Body of pancreas (tissue), 4 donors: Measurements from ENCODE around the gene PUM2. TPM values are rescaled to one million over a fixed set of nuclear protein-coding genes. Genes with fewer than 3 reads are reported as not detected.

Source experiments
- ATAC-seq: fragments of 150-250 bp; one replicate; pipeline ENCODE4 v1.9.1; 2016
- DNase-seq, 4 donors: peaks; one replicate each; pipeline ENCODE4 v3.0.0-alpha.2; 2019
- H3K27ac ChIP-seq, 4 donors: fragments of 200-600 bp; sonication (generic); 1 replicate in 3 of 4; 2 replicates in 1 of 4; pipeline versions ENCODE4 v1.5.1 to v1.6.1; 2016 to 2019; ENCODE audit warnings: mild to moderate bottlenecking in 1 of 4, mixed read lengths in 1 of 4, moderate library complexity in 1 of 4
- H3K27me3 ChIP-seq, 2 donors: fragments of 200-600 bp; sonication (generic); one replicate each; pipeline ENCODE4 v1.6.0; 2016; ENCODE audit warnings: mild to moderate bottlenecking in 1 of 2
- H3K36me3 ChIP-seq, 2 donors: fragments of 200-600 bp; sonication (generic); replicated peaks in 1 of 2; 2 replicates each; pipeline ENCODE4 v1.5.1; 2016; ENCODE audit warnings: low read depth in 2 of 2; ENCODE audit not compliant: insufficient read depth in 1 of 2
- H3K4me1 ChIP-seq: fragments of 200-600 bp; sonication (generic); one replicate; pipeline ENCODE4 v1.6.0; 2016
- H3K4me3 ChIP-seq, 2 donors: fragments of 200-600 bp; sonication (generic); 1 replicate in 1 of 2; 2 replicates in 1 of 2; pipeline ENCODE4 v1.5.1; 2016 to 2019
- H3K9me3 ChIP-seq, 3 donors: fragments of 200-600 bp; sonication (generic); 1 replicate in 2 of 3; 2 replicates in 1 of 3; pipeline ENCODE4 v1.5.1; 2016
- CTCF ChIP-seq, 7 experiments: fragments of 450-650 bp in 4 of 7; fragments of 200-600 bp in 3 of 7; sonication (generic) in 3 of 7; IDR thresholded peaks; one replicate each; pipeline ENCODE4 v1.5.1; 2016 to 2019; ENCODE audit warnings: antibody characterized with exemption in 7 of 7
- POLR2A ChIP-seq, 3 donors: fragments of 450-650 bp; IDR thresholded peaks; one replicate each; pipeline ENCODE4 v1.6.1; 2016; ENCODE audit warnings: antibody characterized with exemption in 3 of 3, mild to moderate bottlenecking in 2 of 3
- WGBS, 2 donors: methylation state at CpG; one replicate each; pipeline ENCODE4 v1.1.5; 2017; 5-methylcytosine and 5-hydroxymethylcytosine counted together
- intact Hi-C: fragments of 100-400 bp; cut with DNase I; formaldehyde crosslinking; loops from one replicate; pipeline ENCODE4 v1.15.1; 2023
- total RNA-seq, 2 donors: library from RNA; depleted of rRNA; stranded (reverse); fragments of >200 nt; gene quantifications; one replicate each; pipeline ENCODE4 v1.1.0, GENCODE V29; 2016

Gene PUM2
- total RNA-seq, 2 donors from 2014 or later = 25.7 to 43.3 TPM

GRCh38 chr2:20267529-20267928 lies 83.1 kb downstream of the PUM2 start:
- no peak overlapping the region for H3K27ac ChIP-seq
- no peaks in the 10 kb centered on the region for H3K36me3 ChIP-seq
- H3K4me1 ChIP-seq = no peaks in the 10 kb centered on the region
- ATAC-seq = no peak
- intact Hi-C loops = no loop called here
- H3K4me3 ChIP-seq = no peak overlapping the region
- H3K27me3 ChIP-seq = no peaks in the 10 kb centered on the region
- TF ChIP-seq CTCF (IDR thresholded peaks at IDR 0.05) (no peak), POLR2A (IDR thresholded peaks at IDR 0.05) (no peak)
- no peaks in the 10 kb centered on the region for H3K9me3 ChIP-seq
- no peak for DNase-seq
- 61 to 89% methylated on average over 2 of the region's 2 CpGs for WGBS, 2 donors

GRCh38 chr2:20264629-20265028 lies 86.0 kb downstream of the PUM2 start:
- WGBS, 2 donors = 61 to 62% methylated on average over 2 of the region's 2 CpGs
- Histone ChIP-seq H3K27ac (no peak overlapping the region), H3K27me3 (no peaks in the 10 kb centered on the region), H3K36me3 (peaks cover 0 to 3% of the 10 kb centered on the region in 2 donors), H3K4me3 (no peak overlapping the region), H3K4me1 (no peaks in the 10 kb centered on the region), H3K9me3 (no peaks in the 10 kb centered on the region)
- intact Hi-C loops = no loop called here
- no peak for ATAC-seq
- TF ChIP-seq CTCF (IDR thresholded peaks at IDR 0.05) = no peak
- no peak for TF ChIP-seq POLR2A (IDR thresholded peaks at IDR 0.05)
- DNase-seq = no peak

- no peak for TF ChIP-seq CTCF (IDR thresholded peaks at IDR 0.05)
- no peak for TF ChIP-seq POLR2A (IDR thresholded peaks at IDR 0.05)
- DNase-seq (no peak), ATAC-seq (no peak)
- 97 to 98% methylated on average over 1 of the region's 1 CpG for WGBS, 2 donors
- Histone ChIP-seq H3K4me1 (no peaks in the 10 kb centered on the region), H3K27ac (no peak overlapping the region), H3K9me3 (no peaks in the 10 kb centered on the region), H3K36me3 (peaks cover 10 to 32% of the 10 kb centered on the region in 2 donors), H3K27me3 (no peaks in the 10 kb centered on the region), H3K4me3 (no peak overlapping the region)
- intact Hi-C loops = no loop called here
These were observed 93.2 kb downstream of the PUM2 start for GRCh38 chr2:20257411-20257810.

GRCh38 chr2:20254731-20255130 lies 95.9 kb downstream of the PUM2 start:
- no peak for DNase-seq
- peaks cover 10 to 34% of the 10 kb centered on the region in 2 donors for H3K36me3 ChIP-seq
- WGBS, 2 donors = 94 to 96% methylated on average over 4 of the region's 4 CpGs
- no peak for ATAC-seq
- H3K4me1 ChIP-seq = no peaks in the 10 kb centered on the region
- intact Hi-C loops = no loop called here
- no peak overlapping the region for H3K4me3 ChIP-seq
- H3K27me3 ChIP-seq = no peaks in the 10 kb centered on the region
- no peaks in the 10 kb centered on the region for H3K9me3 ChIP-seq
- TF ChIP-seq CTCF (IDR thresholded peaks at IDR 0.05) (no peak), POLR2A (IDR thresholded peaks at IDR 0.05) (no peak)
- no peak overlapping the region for H3K27ac ChIP-seq

GRCh38 chr2:20250436-20250835 lies 100.2 kb downstream of the PUM2 start:
- H3K27me3 ChIP-seq = no peaks in the 10 kb centered on the region
- H3K27ac ChIP-seq = no peak overlapping the region
- no peak for ATAC-seq
- DNase-seq = no peak
- peaks cover 5 to 31% of the 10 kb centered on the region in 2 donors for H3K36me3 ChIP-seq
- no peak overlapping the region for H3K4me3 ChIP-seq
- no peaks in the 10 kb centered on the region for H3K9me3 ChIP-seq
- TF ChIP-seq POLR2A (IDR thresholded peaks at IDR 0.05) (no peak), CTCF (IDR thresholded peaks at IDR 0.05) (no peak)
- intact Hi-C loops = no loop called here
- H3K4me1 ChIP-seq = no peaks in the 10 kb centered on the region
